NB4 (cell line): Measurements from ENCODE around the gene CDH3.

ENCODE experiments used
- DNase-seq: peaks from one replicate; pipeline ENCODE4 v3.0.0; 2010; ENCODE audit warnings: low read depth
- H3K4me3 ChIP-seq: one replicate; pipeline ENCODE4 v1.5.1; 2011; ENCODE audit warnings: mild to moderate bottlenecking, low read depth, low read length, moderate library complexity
- MYC ChIP-seq: IDR thresholded peaks from 2 replicates; pipeline ENCODE4 v1.6.1; 2011; ENCODE audit warnings: low read depth, low read length
- POLR2A ChIP-seq: IDR thresholded peaks from 2 replicates; pipeline ENCODE4 v1.6.1; 2011; ENCODE audit warnings: mild to moderate bottlenecking; ENCODE audit not compliant: insufficient read length; ENCODE audit errors: extremely low read depth
- TF ChIP-seq, protein P1 (sequence below): IDR thresholded peaks from one replicate; pipeline ENCODE4 v1.5.1; 2012; ENCODE audit warnings: low read depth, low read length
- TF ChIP-seq, protein P2 (sequence below): IDR thresholded peaks from 2 replicates; pipeline ENCODE4 v1.6.1; 2011; ENCODE audit warnings: low read depth, low read length

The CDH3 gene

DNA sequence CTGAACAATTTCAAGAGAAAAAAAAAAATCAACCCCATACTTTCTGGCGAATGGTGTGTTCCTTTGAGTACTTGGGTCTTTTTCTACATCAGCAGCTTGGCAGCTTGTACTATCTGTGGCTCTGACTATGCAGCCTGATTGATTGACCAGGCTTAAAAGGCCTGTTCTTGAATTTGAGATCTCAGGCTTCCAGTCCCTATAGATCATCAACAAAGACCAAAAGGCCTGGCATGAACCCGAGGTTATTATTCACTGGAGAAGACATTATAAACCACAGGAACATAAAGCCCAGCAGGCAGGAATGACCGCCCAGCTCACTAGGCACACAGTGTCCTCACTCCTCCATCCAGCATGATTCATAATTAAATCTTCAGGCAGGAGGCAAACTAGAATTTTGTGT is 32.1 kb upstream of the CDH3 start:
- no peak for DNase-seq
- no peak for TF ChIP-seq POLR2A
- TF ChIP-seq MYC: no peak
- TF ChIP-seq, protein P1, sequence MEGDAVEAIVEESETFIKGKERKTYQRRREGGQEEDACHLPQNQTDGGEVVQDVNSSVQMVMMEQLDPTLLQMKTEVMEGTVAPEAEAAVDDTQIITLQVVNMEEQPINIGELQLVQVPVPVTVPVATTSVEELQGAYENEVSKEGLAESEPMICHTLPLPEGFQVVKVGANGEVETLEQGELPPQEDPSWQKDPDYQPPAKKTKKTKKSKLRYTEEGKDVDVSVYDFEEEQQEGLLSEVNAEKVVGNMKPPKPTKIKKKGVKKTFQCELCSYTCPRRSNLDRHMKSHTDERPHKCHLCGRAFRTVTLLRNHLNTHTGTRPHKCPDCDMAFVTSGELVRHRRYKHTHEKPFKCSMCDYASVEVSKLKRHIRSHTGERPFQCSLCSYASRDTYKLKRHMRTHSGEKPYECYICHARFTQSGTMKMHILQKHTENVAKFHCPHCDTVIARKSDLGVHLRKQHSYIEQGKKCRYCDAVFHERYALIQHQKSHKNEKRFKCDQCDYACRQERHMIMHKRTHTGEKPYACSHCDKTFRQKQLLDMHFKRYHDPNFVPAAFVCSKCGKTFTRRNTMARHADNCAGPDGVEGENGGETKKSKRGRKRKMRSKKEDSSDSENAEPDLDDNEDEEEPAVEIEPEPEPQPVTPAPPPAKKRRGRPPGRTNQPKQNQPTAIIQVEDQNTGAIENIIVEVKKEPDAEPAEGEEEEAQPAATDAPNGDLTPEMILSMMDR: no peak
- TF ChIP-seq, protein P2, sequence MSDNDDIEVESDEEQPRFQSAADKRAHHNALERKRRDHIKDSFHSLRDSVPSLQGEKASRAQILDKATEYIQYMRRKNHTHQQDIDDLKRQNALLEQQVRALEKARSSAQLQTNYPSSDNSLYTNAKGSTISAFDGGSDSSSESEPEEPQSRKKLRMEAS: no peak
- no peak overlapping the region for H3K4me3 ChIP-seq

DNA sequence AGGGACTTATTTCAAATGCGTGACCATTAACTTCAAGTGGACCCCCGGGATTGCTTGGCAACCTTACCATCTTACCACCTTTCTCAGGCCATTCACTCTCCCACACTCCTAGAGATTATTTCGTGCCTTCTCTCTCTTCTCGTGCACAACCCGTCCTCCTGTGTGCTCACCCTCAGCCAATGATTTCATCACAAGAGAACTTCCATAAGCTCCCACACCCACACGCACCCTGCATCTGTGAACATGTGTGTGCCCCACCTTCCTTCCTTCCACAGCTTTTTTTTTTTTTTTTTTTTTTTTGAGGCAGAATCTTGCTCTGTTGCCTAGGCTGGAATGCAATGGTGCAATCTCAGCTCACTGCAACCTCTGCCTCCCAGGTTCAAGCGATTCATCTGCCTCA is 27.4 kb upstream of the CDH3 start:
- TF ChIP-seq POLR2A (no peak), MYC (no peak)
- TF ChIP-seq, protein P1: no peak
- TF ChIP-seq, protein P2: no peak
- no peak for DNase-seq
- H3K4me3 ChIP-seq: no peak overlapping the region

DNA sequence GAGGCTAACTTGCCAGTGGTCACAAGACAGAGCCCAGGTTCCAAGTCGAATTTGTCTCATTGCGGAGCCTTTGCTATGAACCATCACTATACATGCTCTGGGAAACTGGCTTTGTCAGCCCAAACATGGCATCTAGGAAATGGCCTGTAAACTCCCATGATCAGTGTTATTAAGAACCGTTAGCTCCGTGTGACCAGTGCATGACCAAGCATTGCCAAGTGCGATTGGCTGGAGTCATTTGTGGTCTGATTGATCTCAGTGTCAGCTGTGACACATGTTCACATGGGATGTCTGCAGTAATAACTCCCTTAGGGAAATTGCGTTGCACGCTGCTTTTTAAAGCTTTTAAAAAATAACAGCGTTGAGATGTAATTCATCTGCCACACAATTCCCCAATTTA is 18.6 kb upstream of the CDH3 start:
- TF ChIP-seq MYC (no peak), POLR2A (no peak)
- TF ChIP-seq, protein P2: no peak
- TF ChIP-seq, protein P1: no peak
- DNase-seq: no peak

DNA sequence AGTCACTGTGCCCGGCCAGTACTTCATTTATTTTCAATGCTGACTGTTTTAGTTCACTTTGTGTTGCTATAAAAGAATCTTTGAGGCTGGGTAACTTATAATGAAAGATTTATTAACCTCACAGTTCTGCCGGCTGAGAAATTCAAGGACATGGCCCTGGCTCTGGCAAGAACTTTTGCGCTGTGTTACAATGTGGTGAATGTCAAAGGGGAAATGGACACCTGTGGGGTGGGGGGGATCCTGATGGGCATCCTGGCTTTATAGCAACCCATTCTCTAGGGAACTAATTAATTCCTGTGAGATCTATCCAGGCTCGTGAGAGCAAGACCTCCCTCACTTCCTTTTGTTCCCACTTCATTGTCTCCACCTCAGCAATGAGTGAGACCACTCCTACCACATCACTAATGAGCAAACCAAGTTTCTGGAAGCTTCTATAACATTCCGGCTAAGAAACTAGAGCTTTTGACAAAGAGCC is 17.1 kb upstream of the CDH3 start:
- H3K4me3 ChIP-seq: no peak overlapping the region
- no peak for DNase-seq
- TF ChIP-seq MYC (no peak), POLR2A (no peak)
- TF ChIP-seq, protein P2: no peak
- TF ChIP-seq, protein P1: no peak

More for the DNA sequence above, 18.6 kb upstream of the CDH3 start:
- no peak overlapping the region for H3K4me3 ChIP-seq

DNA sequence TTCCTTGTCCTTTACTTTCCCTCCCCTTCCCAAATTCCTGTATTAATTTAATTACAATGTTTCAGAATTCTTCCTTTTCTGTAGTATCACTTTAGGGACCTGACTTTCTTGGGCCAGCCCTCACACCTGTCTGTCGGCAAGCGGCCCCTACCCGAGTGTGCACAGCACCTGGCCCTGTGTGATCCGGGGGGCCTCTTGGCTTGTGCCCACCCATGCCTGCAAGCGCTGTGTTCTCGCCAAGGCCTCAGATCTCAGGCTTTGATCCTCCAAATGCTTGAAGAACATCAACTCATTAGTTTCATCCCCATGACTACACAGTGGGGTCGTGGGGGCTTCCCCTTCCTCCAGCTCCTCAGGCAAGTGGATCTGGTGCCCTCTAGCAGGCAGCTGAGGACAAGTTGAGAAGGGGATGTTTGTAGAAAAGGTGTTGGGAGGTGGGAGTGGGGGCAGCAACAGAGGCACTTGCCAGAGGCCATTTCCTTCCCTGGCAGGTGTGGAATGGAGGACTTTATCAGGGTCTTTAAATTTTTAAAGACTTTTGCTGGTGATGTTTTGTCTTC is 15.7 kb upstream of the CDH3 start:
- H3K4me3 ChIP-seq: no peak overlapping the region
- TF ChIP-seq POLR2A (no peak), MYC (no peak)
- TF ChIP-seq, protein P2: no peak
- TF ChIP-seq, protein P1: no peak
- no peak for DNase-seq
